ENCODE data around the gene ZNF512.
"Not testable (repeated sequence)": the region's sequence is repeated elsewhere in the genome, so short reads cannot be mapped to it uniquely, and the experiment has no call there.

ZNF512 gene

DNA sequence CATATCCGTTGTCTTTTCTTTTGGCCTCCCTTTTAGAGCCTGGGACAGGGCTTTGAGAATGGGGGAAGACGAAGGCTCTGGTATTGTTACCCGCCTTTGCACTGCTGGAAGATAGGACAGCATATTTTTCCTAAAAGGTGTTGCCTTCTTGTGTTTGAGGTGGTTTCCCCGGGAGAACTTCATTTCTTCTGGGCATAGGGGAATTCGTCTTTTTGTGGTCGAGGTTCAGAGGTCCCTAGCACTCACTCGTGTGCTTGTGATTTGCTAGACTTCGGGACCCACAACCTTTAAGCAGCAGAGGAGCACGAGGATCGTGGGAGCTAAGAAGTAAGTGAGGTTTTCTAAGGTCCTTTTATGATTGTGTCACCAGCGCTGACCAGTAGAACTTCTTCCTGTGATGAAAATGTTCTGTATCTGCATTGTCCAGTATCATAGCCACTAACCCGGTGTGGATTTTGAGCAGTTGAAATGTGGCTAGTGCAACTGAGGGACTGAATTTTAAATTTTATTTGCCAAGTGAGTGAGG lies 611 bp downstream of the ZNF512 start:
- no peak for DNase-seq (ENCODE audit: low spot score)

DNA sequence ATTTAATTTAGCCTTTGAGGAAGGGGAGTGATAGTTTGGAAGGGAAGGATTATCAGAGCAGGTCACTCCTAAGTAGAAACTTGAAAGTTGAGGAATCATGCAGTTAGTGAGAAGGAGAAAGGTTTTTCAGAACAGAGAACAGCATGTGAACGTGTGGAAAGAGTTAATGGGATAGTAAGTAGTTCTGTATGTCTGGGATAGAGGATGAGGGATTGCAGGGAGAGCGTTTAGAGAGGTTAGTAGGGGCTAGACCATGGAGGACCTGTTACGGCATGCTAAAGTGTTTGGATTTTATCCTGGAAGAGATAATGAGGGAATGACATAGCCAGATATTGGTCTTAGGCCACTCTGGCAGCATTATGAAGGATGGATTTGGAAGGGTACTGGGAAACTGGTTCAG lies 1.8 kb downstream of the ZNF512 start:
- no peak for DNase-seq (ENCODE audit: low spot score)

DNA sequence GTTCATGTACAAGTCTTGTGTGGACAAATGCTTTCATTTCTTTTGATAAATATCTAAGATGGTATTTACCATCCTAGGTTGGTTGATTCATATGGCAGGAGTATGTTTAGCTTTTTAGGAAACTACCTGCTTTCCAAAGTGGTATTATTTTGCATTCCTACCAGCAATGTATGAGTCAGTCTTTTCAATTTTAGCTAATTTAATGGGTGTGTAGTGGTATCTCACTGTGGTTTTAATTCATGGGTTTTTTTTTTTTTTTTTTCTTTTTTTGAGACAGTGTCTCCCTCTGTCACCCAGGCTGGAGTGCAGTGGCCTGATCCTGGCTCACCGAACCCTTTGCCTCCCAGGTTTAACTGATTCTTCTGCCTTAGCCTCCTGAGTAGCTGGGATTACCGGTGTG lies 4.2 kb downstream of the ZNF512 start:
- no peak for DNase-seq (ENCODE audit: low spot score)

DNA sequence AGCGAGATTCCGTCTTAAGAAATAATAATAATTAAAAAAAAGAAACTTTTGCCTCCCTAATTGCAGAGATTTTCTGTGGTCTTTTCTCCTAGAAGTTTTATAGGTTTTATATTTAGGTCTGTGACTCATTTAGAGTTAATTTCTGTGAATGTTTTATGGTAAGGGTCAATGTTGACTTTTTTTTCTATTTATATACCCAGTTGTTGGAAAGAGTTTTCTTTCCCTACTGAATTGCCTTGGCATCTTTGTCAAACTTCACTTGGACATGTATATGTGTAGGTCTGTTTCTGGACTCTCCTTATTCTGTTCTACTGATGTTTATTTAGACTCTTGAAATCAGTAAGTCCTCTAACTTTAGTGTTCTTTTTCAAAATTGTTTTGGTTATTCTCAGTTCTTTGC lies 5.5 kb downstream of the ZNF512 start:
- DNase-seq (ENCODE audit: low spot score), result no peak

DNA sequence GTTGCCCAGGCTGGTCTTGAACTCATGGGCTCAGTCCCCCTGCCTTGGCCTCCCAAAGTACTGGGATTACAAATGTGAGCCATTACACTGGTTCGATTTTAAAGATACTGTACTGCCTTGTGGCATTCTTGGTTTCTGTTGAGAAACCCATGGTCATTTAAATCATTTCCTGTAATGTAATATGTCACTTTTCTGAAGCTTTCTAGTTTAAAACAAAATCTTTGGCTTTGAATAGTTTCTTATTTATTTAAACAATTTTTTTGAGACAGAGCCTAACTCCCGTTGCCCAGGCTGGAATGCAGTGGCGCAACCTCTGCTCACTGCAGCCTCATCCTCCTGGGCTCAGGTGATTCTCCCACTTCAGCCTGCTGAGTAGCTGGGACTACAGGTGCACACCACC lies 8.9 kb downstream of the ZNF512 start:
- DNase-seq (ENCODE audit: low spot score), result no peak

DNA sequence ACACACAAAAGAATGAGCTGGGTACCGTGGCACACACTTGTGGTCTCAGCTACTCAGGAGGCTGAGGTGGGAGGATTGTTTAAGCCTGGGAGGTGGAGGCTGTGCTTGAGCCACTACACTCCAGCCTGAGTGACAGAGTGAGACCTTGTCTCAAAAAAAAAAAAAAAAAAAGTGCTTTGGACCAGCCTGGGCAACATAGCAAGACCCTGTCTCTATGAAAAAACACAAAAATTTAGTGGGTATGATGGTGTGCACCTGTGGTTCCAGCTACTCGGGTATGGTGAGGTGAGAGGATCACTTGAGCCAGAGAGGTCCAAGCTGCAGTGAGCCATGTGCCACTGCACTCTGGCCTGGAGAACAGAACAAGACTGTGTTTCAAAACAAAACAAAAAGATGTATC lies 10.4 kb downstream of the ZNF512 start:
- no peak for DNase-seq (ENCODE audit: low spot score)

DNA sequence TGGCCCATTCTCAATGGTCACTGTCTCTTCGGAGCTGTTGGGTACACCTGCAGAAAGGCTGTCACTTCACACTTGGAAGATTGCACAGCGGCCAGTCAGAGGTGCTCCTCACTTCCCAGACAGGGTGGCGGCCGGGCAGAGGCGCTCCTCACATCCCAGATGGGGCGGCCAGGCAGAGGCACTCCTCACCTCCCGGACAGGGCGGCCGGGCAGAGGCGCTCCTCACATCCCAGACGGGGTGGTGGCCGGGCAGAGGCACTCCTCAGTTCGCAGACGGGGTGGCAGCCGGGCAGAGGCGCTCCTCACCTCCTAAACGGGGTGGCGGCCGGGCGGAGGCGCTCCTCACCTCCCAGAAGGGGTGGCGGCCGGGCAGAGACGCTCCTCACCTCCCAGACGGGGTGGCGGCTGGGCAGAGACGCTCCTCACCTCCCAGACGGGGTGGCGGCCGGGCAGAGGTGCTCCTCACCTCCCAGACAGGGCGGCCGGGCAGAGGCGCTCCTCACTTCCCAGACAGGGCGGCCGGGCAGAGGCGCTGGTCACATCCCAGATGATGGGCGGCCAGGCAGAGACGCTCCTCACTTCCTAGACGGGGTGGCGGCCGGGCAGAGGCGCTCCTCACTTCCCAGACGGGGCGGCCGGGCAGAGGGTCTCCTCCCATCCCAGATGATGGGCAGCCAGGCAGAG lies 11.3 kb downstream of the ZNF512 start:
- DNase-seq (ENCODE audit: low spot score), result not testable (repeated sequence)

DNA sequence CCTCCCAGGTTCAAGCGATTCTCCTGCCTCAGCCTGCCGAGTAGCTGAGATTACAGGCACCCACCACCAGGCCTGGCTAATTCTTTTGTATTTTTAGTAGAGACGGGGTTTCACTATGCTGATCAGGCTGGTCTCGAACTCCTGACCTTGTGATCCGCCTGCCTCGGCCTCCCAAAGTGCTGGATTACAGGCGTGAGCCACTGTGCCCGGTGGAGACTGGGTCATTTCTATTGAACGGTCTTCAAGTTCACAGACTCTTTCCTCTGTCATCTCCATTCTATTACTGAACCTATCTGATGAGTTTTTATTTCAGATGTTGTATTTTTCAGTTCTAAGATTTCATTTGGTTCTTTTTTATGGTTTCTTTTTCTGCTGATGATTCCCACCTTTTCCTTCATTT lies 12.6 kb downstream of the ZNF512 start:
- not testable (repeated sequence) for DNase-seq (ENCODE audit: low spot score)

DNA sequence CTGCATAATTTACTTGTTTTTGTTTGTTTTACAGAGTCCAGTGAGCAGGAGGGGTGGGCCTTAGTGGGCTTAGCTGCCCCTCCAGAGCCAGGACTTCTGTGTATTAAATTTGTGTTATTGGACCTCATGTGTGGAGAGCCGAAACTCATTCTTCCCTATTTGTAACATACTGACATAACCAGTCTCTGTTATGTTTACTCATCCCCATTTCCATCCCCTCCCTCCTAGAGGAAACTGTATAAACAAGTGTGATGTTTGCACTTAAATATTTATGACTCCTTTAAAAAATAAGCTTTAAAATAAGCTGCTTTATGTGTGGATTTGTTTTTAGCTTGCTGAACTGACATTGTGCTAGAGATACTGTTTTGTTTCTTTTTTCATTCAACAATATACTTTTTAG lies 13.8 kb downstream of the ZNF512 start:
- no peak for DNase-seq (ENCODE audit: low spot score)

DNA sequence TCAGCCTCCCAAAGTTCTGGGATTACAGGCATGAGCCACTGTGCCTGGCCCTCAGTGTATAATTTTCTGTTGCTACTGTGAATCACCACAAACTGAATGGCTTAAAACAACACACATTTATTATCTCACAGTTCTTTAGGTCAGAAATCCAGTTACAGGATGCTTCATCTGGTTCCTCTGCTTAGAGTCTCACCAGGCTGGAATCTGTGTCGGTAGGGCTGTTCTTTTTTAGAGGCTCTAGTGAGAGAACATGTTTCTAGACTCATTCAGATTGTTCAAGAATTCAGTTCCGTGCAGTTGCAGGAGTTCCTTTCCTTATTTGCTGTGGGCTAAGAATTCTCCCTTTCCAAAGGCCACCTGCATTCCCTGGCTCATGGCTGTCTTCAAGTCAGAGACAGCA lies 23.8 kb downstream of the ZNF512 start:
- DNase-seq (ENCODE audit: low spot score), result no peak

DNA sequence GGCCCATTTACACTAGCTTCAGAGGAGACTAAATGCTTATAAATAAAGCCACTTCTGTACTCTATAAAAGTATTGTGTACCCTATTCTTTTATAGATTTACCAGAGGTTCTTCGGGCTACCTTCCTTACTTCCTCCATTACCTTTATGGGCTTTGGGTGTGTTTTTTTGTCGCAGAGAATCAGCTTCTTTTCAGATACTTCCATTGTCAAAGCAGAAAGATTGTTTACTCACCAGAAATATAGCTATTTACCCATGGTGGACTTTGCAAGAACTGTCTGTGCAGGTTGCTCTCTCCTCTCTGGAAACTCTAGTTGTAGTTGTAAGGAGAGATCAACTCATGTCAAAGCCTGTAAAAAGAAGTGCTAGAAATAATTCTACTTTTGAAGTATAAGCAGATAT lies 31.1 kb downstream of the ZNF512 start:
- DNase-seq (ENCODE audit: low spot score), result no peak

DNA sequence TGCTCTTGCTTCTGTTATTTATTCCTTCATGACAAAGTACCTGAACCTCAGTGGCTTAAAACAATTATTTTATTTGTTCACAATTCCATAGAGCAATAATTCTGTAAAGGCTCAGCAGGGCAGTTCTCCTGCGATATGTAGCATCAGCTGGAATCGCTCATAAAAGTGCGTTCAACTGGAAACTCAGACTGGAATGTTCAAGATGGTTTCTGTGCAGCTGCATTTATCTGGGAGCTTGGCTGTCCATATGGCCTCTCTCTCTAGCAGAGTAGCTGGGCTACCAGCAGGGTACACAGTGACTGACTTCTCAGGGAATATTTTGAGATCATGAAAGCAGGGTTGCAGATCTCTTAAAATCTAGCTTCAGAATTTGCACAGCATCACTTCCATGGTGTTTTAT lies 32.5 kb downstream of the ZNF512 start:
- DNase-seq (ENCODE audit: low spot score), result no peak

DNA sequence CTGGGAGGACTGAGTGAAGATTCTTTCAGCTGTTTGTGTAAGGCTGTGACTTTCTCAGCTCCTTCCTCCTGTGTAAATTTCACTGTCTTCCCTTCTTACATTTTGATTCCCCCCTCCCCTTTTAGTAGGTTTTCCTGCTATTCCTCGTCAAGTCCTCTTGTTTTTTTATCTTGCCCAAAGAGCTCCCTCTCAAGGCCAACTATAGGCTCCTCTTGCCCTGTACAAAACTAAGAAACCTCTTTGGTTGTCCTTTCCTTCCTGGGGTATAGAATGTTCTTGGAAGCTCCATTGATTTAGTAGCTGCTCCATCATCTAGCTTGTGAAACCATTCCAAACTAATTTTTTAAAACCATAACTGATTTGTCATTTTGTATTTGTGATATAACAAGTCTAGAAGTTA lies 38.7 kb downstream of the ZNF512 start:
- peak; percentile 14 for DNase-seq (ENCODE audit: low spot score)

DNA sequence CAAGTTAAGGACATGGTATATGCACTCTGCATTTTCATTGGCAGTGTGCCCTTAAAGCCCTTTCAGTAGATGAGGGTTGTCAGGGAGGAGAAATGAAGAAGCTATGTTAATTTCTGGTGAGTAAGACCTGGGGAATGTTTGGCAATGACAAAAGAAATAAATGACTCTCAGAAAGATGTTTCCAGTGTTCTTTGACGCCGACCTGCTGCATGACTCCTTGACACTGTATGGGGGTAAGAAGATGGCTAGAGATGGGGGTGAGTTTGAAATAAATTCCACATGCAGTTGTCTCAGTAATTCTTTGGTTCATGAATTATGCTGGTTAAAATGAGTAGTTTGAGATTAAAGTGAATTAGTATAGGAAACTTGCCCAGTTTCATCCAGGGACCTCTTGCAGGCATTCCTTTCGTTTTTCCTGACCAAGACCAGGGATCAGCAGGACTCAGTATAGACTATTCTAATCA lies 40.1 kb downstream of the ZNF512 start:
- no peak for DNase-seq (ENCODE audit: low spot score)

DNA sequence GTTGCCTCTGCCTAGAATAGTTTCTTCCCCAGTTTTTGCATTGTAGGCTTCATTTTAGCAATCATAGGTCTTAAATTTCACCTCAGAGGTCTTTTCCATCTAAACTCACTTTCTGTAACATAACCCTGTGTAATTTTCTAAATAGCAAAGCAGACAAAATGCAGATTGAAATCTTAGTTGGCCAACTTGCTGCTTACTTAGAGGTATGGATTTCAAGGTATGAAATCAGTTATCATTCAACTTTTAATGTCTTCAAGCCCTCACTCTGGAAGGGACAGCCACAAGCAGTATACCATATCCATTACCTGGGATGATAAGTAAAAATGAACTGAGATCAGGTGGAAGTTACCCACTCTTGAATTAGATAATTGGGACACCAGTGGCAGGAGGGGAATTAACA lies 42.1 kb downstream of the ZNF512 start:
- no peak for DNase-seq (ENCODE audit: low spot score)

DNA sequence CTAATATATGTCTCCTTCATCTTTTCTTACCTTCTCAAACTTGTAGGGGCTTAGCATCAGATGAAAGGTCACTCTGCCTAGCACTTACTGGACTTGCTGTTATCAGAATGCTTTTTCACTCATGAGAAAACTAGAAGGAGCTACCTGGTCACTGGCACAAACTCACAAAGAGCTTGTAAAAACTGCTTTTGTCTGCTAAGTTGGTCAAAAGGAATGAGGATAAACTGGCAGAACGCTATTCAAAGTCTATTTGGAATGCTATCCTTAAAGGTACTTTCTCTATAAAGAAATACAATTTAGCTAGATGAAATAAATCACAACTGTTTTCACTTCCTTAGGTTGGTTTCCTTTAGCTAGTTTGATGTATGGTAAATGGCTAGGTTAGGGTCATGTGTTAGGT lies 43.5 kb downstream of the ZNF512 start:
- not testable (repeated sequence) for DNase-seq (ENCODE audit: low spot score)

DNA sequence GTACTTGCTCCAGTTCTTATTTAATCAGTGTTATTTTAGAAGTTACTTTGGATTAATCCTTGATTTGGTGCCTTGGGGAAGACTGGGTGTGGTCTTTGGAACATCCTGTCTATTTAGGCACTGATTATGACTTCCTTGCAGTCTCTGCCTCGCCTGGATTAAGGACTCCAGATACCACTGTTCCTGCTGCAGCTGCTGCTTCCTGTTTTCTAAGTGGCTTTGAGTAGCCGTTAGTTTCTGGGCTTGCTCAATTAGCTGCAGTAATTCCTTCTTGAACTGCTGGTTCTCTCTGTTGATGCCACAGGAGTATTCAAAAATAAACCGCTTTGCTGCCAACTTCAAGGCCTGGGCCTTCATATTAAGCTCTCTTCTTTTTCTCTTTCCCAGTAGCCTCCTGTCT lies 44.1 kb downstream of the ZNF512 start:
- not testable (repeated sequence) for DNase-seq (ENCODE audit: low spot score)

DNA sequence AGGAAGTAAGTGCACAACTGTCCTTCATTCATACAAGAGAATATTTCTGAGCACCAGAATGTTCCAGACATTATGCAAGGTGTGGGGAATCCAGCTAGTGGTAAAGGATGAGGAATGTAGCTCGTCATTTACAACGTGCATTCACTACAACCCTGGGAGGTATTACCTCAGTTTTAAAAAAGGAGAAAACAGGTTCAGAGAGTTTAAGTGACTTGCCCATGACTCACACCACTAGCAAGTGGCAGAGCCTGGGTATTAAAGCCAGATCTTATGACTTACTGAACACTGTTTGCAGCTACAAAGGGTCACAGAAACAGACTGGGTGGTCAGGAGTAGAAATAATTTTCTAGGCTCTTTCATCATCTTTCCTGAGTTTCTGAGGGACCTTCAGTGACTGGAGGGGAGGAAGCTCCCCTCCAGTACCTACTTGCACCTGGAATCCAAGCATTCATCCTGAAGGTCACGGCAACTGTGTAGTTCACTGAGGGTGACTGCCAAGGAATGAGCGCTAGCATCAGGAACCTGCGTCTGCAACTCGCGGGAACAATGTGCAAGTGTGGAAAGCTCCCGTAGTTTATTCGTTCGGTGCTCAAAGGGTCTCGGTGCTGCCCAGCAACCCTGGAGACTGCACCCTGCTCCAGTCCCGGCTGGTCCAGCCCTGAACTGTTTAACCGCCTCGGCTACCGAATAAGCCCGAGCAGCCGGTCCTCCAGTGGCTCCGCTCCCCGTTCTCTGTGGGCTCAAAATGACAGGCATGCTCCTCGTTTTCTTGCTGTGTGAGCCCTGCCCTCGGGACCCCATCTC lies 45.3 kb downstream of the ZNF512 start:
- DNase-seq (ENCODE audit: low spot score), result no peak

DNA sequence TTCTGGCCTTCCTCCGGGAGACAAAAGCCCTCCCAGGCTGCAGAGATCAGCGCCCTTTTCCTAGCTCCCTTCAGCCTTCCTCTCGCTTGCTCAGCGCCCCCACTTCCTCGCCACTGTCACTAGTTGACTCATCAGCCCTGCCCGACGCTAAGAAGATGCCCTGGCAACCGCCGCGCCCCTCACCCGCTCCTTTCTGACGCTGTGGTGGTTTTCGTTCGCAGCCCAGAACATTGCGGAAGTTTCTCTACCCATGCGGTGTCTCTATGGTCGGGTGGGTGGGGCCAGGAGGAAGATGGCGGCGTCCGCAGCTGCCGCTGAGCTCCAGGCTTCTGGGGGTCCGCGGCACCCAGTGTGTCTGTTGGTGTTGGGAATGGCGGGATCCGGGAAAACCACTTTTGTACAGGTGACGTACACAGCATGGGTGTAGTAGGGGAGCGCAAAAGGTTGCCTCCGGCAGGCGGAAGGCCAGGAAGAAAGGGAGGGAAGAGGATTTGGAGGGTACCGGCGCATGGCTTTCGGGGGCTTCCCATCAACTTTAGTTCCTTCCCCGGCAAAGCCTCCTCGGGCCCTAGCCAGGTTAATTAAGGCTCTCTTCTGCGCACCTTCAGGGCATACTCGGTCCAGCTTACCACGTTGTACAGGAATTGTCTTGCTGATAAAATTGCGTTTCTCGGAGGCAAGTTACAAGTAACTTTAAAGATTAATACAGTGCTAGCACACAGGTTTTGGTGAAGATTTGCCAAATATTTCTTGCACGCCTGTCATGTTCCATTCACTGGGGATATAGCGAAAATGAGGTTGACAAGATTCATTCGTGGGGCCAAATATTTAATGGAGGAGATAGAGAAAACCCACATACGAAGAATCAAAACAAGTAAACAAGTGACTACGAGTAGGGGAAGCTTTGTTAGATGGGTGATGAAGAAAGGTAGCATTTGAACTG lies 46.2 kb downstream of the ZNF512 start, which contains the start of the genes CCDC121 and GPN1:
CCDC121 (minus strand) TSS at position 246 of the 943 bp plus-strand sequence. CDS start 1,213 bp downstream, outside the sequence.
GPN1 (plus strand) TSS at position 284 of the 943 bp plus-strand sequence; CDS start at position 293, 9 bp downstream.
- DNase-seq (ENCODE audit: low spot score), result peak; percentile 91

DNA sequence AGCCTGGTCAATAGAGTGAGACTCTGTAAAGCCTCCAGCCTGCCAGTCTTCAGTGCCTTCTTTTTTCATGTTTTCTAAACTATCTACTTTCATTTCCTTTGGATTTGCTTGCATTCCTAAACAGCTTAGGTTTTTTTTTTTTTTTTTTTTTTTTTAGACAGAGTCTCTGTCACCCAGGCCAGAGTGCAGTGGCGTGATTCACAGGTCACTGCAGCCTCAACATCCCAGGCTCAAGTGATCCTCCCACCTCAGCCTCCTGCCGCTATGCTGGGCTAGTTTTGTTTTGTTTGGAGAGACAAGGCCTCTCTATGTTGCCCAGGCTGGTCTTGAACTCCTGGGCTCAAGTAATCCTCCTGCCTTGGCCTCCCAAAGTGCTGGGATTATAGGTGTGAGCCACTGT lies 47.4 kb downstream of the ZNF512 start:
- DNase-seq (ENCODE audit: low spot score), result not testable (repeated sequence)

DNA sequence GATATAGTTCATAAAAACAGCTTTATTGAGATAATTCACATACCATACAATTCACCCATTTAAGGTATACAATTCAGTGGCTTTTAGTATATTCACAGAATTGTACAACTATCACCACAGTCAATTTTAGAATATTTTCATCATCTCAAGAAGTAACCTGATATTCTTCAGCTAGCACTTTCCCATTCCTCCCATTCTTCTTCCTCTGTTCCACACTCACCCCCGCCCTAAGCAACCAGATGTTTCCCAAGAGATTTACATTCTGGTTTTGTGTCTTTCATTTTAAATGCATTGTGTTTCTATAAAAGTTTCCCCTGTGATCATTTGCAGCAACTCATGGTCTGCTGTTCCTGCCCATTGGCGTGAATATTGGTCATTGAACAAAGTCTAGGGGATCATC lies 51.4 kb downstream of the ZNF512 start:
- no peak for DNase-seq (ENCODE audit: low spot score)

DNA sequence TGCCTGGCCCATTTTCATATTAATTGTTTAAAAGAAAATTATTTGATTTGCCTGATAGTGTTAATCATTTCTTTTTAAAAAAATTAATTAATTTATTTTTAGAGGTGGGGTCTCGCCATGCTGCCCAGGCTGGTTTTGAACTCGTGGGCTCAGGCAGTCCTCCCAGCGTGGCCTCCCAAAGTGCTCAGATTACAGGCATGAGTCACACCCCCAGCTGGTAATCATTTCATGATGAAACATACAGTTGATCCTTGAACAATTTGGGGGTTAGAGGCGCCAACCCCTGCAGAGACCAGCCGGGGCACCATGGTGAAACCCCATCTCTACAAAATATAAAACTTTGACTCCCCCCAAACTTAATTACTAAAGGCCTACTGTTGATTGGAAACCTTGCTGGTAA lies 53.9 kb downstream of the ZNF512 start:
- DNase-seq (ENCODE audit: low spot score), result no peak
